ENCODE results near the gene AOPEP.

AOPEP gene

DNA sequence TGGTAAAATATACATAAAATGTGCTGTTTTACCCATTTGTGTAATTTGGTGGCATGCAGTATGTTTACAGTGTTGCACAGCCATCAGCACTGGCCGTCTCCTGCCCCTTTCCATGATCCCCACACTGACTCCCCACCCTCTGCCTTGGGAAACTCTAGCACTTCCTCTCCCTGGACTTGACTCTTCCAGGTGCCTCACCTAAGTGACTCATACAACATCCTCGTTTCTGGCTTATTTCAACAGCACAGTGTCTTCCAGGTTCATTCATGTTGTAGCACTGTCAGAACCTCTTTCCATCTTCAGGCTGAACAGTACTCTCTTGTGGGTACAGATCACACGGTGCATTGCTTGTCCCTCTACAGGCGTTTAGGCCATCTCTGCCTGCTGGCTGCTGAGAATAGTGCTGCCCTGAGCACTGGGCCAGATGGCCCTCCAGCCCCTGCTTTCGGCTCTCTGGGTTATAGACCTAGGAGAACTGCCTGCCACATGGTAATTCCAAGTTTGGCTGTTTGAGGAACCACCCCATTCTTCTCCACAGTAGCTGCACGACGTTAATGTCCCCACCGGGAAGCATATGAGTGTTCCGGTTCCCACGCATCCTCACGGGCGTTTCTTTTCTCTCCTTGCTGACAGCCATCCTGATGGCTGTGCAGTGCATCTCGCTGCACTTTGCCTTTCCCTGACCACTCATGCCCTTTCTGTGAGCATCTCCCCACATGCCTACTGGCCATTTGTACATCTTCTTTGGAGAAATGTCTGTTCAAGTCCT lies 379.2 kb downstream of the AOPEP start:
- no peak for DNase-seq (ENCODE audit: extremely low read depth, low read depth)

DNA sequence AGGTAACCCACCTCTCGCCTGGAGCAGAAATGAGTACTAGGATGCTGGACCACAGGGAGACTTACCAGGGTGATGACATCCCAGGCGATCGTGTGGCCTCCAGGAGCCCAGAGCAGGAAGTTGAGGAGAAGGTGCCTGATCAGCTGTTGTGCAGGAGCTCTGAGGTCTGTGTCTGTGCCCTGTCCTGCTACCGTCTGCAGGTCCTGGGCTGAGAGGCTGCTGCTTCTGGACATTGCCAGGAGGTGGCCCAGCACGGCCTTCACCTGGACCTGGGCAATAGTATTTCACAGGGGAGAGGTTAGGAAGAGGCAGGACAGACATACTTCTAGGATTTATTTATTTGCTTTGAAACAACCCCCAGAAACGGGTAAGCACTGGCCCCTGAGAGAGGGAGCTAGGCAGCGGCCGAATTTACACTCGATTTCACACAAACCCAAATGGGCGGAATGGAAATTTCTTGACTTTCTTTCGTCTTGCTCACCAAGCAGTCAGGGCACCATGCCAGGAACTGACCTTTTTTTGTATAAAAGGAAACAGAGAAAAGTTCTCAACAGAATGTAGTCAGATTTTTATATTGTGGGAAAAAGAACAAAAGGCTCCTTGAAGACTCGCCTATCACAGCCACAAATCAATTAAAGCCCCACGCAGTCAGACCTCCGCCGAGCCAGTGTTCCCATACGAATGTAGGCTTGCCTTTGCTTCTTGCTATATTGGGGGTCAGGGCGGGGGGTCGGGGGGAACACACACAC lies 380.7 kb downstream of the AOPEP start:
- DNase-seq (ENCODE audit: extremely low read depth, low read depth): no peak
- TF ChIP-seq, protein P1, sequence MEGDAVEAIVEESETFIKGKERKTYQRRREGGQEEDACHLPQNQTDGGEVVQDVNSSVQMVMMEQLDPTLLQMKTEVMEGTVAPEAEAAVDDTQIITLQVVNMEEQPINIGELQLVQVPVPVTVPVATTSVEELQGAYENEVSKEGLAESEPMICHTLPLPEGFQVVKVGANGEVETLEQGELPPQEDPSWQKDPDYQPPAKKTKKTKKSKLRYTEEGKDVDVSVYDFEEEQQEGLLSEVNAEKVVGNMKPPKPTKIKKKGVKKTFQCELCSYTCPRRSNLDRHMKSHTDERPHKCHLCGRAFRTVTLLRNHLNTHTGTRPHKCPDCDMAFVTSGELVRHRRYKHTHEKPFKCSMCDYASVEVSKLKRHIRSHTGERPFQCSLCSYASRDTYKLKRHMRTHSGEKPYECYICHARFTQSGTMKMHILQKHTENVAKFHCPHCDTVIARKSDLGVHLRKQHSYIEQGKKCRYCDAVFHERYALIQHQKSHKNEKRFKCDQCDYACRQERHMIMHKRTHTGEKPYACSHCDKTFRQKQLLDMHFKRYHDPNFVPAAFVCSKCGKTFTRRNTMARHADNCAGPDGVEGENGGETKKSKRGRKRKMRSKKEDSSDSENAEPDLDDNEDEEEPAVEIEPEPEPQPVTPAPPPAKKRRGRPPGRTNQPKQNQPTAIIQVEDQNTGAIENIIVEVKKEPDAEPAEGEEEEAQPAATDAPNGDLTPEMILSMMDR (IDR thresholded peaks at IDR 0.05; ENCODE audit: low read depth, low read length): no peak

More for the DNA sequence above, 379.2 kb downstream of the AOPEP start:
- TF ChIP-seq, protein P1 (IDR thresholded peaks at IDR 0.05; ENCODE audit: low read depth, low read length): no peak

DNA sequence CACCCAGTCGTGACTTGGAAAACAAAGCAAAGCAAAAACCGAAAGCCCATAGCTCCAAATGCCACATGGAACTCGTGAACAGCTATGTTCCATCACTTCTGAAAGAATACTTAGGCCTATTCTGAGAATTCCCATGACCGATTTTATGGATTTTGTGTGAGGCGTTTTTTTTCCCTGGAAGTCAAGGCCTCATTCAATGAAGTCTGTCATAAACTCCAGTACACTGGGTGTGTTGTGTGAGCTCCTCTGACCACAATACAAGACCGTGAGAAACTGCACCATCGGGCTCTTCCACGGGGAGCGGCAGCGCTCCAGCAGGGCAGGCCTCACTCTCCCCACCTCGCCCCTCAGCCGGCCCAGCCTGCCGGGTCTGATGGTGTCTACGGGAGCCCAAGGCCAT lies 381.5 kb downstream of the AOPEP start:
- DNase-seq (ENCODE audit: extremely low read depth, low read depth): no peak
- TF ChIP-seq, protein P1 (IDR thresholded peaks at IDR 0.05; ENCODE audit: low read depth, low read length): no peak

DNA sequence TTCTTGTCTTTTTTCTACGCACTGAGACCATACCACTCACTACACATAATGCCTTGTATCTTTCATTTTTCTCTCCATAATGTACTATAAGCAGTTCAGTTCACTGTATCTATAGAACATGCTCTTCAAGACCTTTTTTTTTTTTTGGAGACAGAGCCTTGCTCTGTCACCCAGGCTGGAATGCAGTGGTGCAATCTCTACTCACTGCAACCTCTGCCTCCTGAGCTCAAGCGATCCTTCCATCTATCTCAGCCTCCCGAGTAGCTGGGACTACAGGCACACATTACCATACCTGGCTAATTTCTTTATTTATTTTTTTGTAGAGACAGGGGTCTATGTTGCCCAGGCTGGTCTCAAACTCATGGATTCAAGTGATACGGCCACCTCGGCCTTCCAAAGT lies 382.3 kb downstream of the AOPEP start:
- no peak for DNase-seq (ENCODE audit: extremely low read depth, low read depth)
- TF ChIP-seq, protein P1 (IDR thresholded peaks at IDR 0.05; ENCODE audit: low read depth, low read length): no peak

DNA sequence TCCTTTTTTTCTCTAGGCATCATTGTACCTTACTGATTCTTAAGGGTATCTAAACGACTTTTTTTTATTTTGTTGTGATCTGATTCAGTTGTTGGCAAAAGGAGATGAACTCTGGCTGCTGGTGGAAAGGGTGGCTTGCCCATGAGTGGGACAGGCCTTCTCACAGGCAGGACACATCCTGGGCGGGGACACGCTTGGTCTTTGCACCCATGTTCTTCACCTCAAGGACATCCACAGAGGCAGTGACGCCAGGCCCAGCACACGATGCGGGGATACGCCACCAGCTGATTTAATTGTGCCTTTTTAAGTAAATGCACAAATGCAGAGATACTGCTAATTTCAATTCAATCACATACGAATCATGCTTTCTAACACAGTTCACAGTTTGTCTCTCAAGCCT lies 383.0 kb downstream of the AOPEP start:
- DNase-seq (ENCODE audit: extremely low read depth, low read depth): no peak
- TF ChIP-seq, protein P1 (IDR thresholded peaks at IDR 0.05; ENCODE audit: low read depth, low read length): no peak

DNA sequence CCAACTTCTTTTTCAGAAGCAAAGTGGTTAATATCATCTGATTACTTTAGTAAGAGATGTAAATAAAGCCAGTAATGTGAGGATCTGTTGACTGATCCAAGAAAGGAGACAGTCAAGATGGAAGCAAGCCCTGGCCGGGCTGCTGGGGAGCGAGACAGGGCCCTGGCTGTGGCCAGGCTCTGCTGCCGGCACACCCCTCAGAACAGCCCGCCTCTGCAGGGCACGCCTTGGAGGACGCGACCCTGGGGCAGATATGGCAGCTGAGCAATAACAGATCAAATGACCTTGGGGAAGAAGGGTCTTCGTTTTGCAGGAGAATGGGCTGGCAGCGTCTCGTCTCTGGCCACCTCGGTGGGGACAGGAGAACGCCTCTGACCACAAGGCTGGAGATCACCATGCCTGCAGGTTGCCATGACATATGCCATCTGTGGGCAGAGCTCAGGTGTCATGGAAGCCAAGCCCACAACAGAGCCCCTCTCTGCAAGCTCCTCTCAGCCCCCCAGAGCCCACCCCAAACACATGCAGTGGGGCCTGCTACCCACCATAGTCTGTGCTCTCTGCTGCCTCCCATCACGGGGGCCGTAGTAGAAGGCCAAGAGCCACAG lies 384.5 kb downstream of the AOPEP start:
- no peak for DNase-seq (ENCODE audit: extremely low read depth, low read depth)
- TF ChIP-seq, protein P1 (IDR thresholded peaks at IDR 0.05; ENCODE audit: low read depth, low read length): no peak

DNA sequence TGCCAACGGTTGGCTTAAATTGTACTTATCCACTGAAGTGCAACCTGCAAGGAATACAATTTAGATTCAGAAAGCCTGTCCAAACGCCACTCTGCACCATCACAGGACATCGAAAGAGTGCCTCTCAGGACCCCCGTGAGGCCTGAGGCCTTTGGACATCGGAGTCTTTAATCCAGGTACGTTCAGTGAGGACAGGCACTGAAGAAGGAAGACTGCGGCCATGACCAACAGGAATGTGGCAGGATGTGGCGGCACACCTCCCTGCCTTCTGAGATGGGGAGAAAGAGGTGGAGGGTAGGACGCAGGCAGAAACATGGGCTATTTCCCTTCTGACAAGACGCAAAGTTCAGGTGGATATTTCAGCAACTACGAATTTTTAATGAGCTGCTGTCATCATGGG lies 385.2 kb downstream of the AOPEP start:
- TF ChIP-seq, protein P1 (IDR thresholded peaks at IDR 0.05; ENCODE audit: low read depth, low read length): no peak
- no peak for DNase-seq (ENCODE audit: extremely low read depth, low read depth)
